Bronchial epithelial cell (primary cell): ENCODE measurements around the gene NOTUM. TPM values are rescaled to one million over a fixed set of nuclear protein-coding genes. Genes with fewer than 3 reads are reported as not detected.

Experiments
- DNase-seq: peaks from one replicate; pipeline ENCODE4 v3.0.0-alpha.2; 2010; ENCODE audit warnings: low read depth
- FAIRE-seq: peaks from 2 replicates; lab custom pipeline; 2011; peaks lifted over from hg19 to GRCh38; lab: Jason Lieb, UNC
- H3K27me3 ChIP-seq: 2 replicates; pipeline ENCODE4 v1.5.1; 2011; ENCODE audit warnings: low read length; ENCODE audit not compliant: control insufficient read depth, insufficient read depth
- H3K36me3 ChIP-seq: 2 replicates; pipeline ENCODE4 v1.5.1; 2011; ENCODE audit warnings: low read length; ENCODE audit not compliant: control insufficient read depth, insufficient read depth
- H3K4me3 ChIP-seq: 2 replicates; pipeline ENCODE4 v1.5.1; 2011; ENCODE audit warnings: mild to moderate bottlenecking, low read depth, low read length, control low read depth
- total RNA-seq: library from RNA; depleted of rRNA; stranded (reverse); fragments of >200 nt; gene quantifications from 2 replicates; pipeline ENCODE4 v1.2.1, GENCODE V29; 2014
- TF ChIP-seq, protein P1 (sequence below): IDR thresholded peaks from 2 replicates; pipeline ENCODE4 v1.5.1; 2011; ENCODE audit warnings: mild to moderate bottlenecking, moderate library complexity, low read length, control low read depth, inconsistent platforms; ENCODE audit not compliant: insufficient read depth, severe bottlenecking

NOTUM gene
- total RNA-seq, 1 donor from 2014 or later = not detected

DNA sequence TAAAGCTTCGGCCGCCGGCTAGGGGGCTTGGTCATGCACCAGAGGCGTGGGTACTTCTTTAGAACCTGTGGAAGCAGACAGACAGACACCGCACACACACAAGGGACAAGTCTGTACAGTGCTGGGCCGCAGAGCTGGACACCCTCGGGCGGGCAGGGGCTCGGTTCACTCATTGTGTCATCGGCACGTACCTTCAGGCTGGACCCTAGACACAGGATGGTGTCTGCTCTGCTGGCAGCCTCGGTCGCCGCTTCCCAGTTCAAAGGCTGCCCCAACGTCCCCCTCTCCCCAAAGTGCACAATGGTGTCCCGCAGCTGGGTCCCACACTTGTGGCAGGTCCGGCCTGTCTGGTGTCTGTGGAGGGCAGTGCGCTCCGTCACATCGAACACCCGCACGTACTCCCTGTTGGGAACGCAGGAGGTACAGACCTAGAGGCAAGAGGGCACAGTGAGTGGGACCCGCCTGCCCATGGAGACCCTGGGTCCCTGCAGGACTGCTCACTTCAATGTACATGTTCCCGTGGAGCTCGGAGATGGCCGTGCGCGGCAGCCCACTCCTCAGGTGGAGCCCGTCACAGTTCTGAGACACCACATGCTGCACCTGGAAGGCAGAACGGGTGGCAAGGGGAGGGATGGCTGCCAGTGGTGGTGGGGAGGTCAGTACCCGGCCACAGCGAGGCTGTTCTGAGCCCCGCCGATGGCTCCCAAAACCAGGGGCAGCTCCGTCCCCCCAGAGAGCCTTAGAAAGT is 46.7 kb downstream of the NOTUM start:
- TF ChIP-seq, protein P1, sequence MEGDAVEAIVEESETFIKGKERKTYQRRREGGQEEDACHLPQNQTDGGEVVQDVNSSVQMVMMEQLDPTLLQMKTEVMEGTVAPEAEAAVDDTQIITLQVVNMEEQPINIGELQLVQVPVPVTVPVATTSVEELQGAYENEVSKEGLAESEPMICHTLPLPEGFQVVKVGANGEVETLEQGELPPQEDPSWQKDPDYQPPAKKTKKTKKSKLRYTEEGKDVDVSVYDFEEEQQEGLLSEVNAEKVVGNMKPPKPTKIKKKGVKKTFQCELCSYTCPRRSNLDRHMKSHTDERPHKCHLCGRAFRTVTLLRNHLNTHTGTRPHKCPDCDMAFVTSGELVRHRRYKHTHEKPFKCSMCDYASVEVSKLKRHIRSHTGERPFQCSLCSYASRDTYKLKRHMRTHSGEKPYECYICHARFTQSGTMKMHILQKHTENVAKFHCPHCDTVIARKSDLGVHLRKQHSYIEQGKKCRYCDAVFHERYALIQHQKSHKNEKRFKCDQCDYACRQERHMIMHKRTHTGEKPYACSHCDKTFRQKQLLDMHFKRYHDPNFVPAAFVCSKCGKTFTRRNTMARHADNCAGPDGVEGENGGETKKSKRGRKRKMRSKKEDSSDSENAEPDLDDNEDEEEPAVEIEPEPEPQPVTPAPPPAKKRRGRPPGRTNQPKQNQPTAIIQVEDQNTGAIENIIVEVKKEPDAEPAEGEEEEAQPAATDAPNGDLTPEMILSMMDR = no peak
- no peak for FAIRE-seq
- H3K36me3 ChIP-seq = peaks cover 38% of the 10 kb centered on the region
- no peaks in the 10 kb centered on the region for H3K27me3 ChIP-seq
- DNase-seq = no peak
- H3K4me3 ChIP-seq = no peak overlapping the region

DNA sequence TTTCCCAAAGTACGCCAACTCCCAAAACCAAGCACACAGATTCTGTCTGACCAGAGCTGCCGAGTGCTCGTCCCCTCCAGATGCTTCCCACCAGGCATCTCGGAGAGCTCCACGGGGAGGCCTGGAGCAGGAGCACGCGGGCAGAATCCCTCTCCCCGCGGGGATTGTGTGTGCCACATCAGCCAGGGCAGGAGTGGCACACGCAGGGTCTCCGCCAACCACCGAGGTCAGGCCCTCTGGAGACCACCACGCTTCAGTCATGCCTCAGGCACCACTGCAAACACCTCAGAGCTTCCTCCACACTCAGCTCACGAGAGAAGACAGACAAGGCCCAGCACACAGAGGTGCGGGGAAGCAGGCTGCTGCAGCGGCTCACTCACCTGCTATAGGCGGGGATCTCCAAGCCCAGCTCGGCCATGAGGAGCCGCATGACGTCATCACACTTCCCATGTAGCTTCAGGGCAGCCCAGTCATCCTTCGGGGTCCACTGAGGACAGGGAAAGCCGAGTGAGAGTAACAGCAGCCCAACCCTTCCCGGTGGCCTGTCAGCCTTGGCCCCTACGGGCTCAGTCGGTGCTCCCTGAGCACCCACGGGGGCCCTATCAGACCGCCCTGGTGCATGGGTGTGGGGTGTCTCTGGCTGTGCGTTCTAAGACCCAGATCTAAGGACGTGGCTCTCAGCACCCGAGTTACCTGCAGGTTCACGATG is 47.4 kb downstream of the NOTUM start:
- FAIRE-seq (no peak), DNase-seq (no peak)
- peaks cover 45% of the 10 kb centered on the region for H3K36me3 ChIP-seq

DNA sequence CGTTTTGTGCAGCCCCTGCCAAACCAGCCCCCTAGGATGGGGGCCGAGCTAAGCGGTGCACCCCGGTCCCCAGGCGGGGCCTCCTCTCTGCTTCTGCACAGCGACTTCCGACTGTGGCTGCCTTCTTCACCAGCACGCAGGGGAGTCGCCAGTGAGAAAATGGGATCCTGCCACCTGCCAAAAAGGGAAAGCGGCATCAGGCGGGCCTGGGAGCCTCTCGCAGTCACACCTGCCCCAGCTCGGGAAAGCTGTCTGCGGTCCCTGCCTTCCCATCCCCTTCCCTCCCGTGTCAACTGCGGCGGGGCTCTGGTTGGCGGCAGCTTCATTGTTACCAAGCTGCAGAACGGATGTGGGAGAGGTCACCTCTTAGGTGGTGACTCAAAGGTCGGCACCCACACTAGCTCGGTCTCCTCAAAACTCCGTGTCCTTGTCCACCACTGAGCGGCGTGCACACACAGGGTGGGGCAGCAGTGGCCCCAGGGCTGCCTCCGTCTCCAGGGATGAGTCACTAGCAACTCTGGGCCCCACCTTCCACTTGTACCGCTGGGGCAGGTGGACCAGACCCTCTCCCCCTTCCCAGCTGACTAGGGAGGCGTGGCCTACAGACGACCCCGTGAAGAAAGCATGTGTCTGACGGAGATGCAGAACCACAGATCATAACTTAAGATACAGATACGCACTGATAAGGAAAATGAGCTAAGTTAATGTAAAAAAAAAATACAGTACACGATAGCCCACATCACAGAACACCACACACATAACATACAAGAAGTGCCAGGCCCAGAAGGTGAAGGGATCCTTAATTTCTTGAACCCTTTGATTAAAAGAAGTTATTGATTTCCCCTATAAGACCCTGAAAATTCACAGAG is 48.3 kb downstream of the NOTUM start:
- no peaks in the 10 kb centered on the region for H3K27me3 ChIP-seq
- peaks cover 51% of the 10 kb centered on the region for H3K36me3 ChIP-seq
- FAIRE-seq (no peak), DNase-seq (peak; percentile 48)
- no peak overlapping the region for H3K4me3 ChIP-seq
- TF ChIP-seq, protein P1 = no peak

More for the DNA sequence above, 47.4 kb downstream of the NOTUM start:
- H3K27me3 ChIP-seq = no peaks in the 10 kb centered on the region
- TF ChIP-seq, protein P1 = no peak
- H3K4me3 ChIP-seq = no peak overlapping the region

DNA sequence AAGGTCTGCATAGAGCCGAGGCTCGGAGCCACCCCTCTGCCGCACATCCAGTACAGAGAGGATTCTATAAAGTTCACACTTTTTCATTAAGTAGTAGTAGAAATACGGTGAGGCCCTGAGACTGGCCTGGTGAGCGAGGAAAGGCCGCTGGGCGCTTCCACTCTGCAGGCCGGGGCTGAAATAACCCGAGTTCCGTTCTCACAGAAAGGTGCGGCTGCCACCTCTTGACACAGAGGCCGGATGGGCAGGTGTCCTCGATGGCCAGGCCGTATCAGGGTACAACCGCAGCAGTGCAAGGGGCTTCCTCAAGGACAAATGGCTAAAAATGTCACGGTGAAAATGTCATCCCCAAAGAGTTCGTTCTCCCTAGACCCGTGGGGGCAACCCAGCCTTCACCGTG is 49.0 kb downstream of the NOTUM start:
- Histone ChIP-seq H3K27me3 (no peaks in the 10 kb centered on the region), H3K4me3 (no peak overlapping the region), H3K36me3 (peaks cover 56% of the 10 kb centered on the region)
- DNase-seq (no peak), FAIRE-seq (no peak)
- TF ChIP-seq, protein P1 = no peak

DNA sequence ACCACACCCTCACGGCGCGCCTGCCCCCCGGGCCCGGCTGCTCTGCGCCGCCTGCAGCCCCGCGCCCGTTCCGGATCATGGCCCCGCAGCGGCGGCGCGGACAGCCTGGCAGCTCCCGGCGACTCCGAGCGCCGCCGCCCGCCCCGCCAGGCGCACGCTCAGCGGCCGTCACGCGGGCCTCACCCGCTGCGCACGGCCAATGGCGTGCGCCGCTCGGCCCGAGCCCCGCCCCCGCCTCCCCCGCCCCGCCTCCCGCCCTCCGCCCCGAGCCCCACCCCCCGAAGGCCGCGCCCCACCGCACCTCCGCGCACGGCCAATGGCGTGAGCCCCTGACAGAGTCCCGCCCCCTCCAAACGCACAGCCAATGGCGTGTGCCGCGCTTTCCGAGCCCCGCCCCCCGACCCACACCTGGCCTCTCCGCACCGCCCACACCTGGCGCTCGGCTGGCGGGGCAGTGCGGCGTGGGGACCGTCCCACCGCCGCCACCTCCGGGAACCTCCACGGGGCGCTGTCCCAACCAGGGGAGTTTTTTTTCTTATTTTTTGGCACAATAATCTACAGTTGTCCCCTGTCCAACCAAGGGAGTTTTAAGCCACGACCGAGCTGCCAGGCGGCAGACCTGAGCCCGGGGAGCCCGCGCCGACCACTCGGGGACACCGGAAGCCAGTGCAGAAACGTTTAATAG is 49.6 kb downstream of the NOTUM start, which contains the start of gene PCYT2:
Gene PCYT2 (minus strand): TSS at position 123 of the 685 bp plus-strand sequence. CDS start 44 bp downstream, at position 79.
- no peak for FAIRE-seq

More for the DNA sequence above, 49.6 kb downstream of the NOTUM start, which contains the start of gene PCYT2:
- Histone ChIP-seq H3K36me3 (peaks cover 58% of the 10 kb centered on the region), H3K4me3 (peak within 1 kb of the TSS; percentile 72), H3K27me3 (no peaks in the 10 kb centered on the region)
- DNase-seq = peak; percentile 67
- TF ChIP-seq, protein P1 = peak; percentile 5
